ENCODE data around the gene GALE.

- no peak for TF ChIP-seq CTCF (conservative IDR thresholded peaks at IDR 0.05; ENCODE audit: low read depth, low read length)
- no peak for TF ChIP-seq SMC3 (IDR thresholded peaks at IDR 0.05; ENCODE audit: low read depth, low read length)
- no peak for TF ChIP-seq MXI1 (IDR thresholded peaks at IDR 0.05; ENCODE audit: borderline replicate concordance, low read depth, low read length)
- no peak for TF ChIP-seq CHD1 (IDR thresholded peaks at IDR 0.05; ENCODE audit: low read depth, low read length)
- TF ChIP-seq RCOR1 (IDR thresholded peaks at IDR 0.05; ENCODE audit: insufficient replicate concordance, low read length), result no peak
- no peak for TF ChIP-seq POLR2A (IDR thresholded peaks at IDR 0.05; ENCODE audit: low read depth, low read length)
- no peak for TF ChIP-seq RAD21 (IDR thresholded peaks at IDR 0.05; ENCODE audit: low read length)
- TF ChIP-seq USF2 (IDR thresholded peaks at IDR 0.05; ENCODE audit: low read depth, low read length), result no peak
- TF ChIP-seq RFX5 (IDR thresholded peaks at IDR 0.05; ENCODE audit: low read depth, low read length), result no peak
Observed at GRCh38 chr1:23824711-23825075, 24.1 kb upstream of the GALE start.

Measured in IMR-90 (cell line).